ENCODE measurements around the gene MFN2. TPM values are rescaled to one million over a fixed set of nuclear protein-coding genes. Genes with fewer than 3 reads are reported as not detected.

Gene MFN2
- total and polyA plus RNA-seq, 9 donors, result 27.8 to 77.0 (median 55.8) TPM

DNA sequence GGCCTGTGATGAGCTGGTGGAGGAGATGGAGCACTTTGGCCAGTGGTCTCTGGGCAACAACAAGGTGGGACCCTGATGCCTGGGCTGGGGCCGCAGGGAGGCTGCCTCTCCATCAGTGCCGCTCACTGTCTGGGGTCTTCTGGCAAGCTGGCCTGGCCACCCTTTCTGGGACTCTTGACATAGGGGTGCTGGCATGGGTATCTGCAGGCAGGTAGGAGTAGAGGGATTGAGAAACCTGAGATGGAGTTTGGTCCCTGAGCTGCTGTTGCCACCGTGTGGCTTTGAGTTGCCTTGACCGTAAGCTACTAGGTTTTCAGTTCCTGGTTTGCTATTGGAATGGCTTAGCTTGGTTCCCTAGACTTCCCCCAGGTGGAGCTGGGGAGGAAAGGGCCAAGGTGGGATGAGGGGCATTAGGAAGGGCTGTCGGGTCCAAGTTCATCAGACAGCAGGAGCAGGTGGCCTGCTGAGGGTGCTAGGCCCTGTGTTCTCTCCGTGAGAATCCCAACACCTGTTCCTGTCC lies 13.2 kb upstream of the MFN2 start:
- no peaks in the 10 kb centered on the region for H3K4me1 ChIP-seq (ENCODE audit: insufficient read depth)
- 51 to 59% (median 52%) methylated on average over 6 of the region's 6 CpGs for WGBS, 3 donors
- intact Hi-C loops (cut with DNase I), result loop anchor here in 3 of 4 donors (5.0 to 10.0 kb wide), 2 partner anchors 122 to 130 kb away; partner anchors contain the start of gene NPPA (in 1 of the 3)
- no peaks in the 10 kb centered on the region for H3K27me3 ChIP-seq
- no peak overlapping the region for H3K27ac ChIP-seq
- H3K4me3 ChIP-seq, result no peak overlapping the region
- H3K36me3 ChIP-seq, result no peaks in the 10 kb centered on the region
- no peak for TF ChIP-seq POLR2A (IDR thresholded peaks at IDR 0.05)
- TF ChIP-seq CTCF (IDR thresholded peaks at IDR 0.05), result peak in 1 of 3 donors; percentile 11
- no peak for TF ChIP-seq EP300 (IDR thresholded peaks at IDR 0.05)
- DNase-seq, result peak in 3 of 5 donors; percentile 29 to 60 (median 33)
- no peaks in the 10 kb centered on the region for H3K9me3 ChIP-seq

- DNase-seq, result no peak
- intact Hi-C loops (cut with DNase I), result no loop called here
- TF ChIP-seq CTCF (IDR thresholded peaks at IDR 0.05), result no peak
- no peak for TF ChIP-seq POLR2A (IDR thresholded peaks at IDR 0.05)
- no peak for TF ChIP-seq EP300 (IDR thresholded peaks at IDR 0.05)
- Histone ChIP-seq H3K27me3 (no peaks in the 10 kb centered on the region), H3K36me3 (no peaks in the 10 kb centered on the region), H3K27ac (no peak overlapping the region), H3K4me1 (ENCODE audit: insufficient read depth) (no peaks in the 10 kb centered on the region), H3K4me3 (no peak overlapping the region), H3K9me3 (no peaks in the 10 kb centered on the region)
- 86 to 90% (median 88%) methylated on average over 14 to 17 of the region's 17 CpGs for WGBS, 3 donors
Measured at GRCh38 chr1:11970441-11971185, 9.6 kb upstream of the MFN2 start.

DNA sequence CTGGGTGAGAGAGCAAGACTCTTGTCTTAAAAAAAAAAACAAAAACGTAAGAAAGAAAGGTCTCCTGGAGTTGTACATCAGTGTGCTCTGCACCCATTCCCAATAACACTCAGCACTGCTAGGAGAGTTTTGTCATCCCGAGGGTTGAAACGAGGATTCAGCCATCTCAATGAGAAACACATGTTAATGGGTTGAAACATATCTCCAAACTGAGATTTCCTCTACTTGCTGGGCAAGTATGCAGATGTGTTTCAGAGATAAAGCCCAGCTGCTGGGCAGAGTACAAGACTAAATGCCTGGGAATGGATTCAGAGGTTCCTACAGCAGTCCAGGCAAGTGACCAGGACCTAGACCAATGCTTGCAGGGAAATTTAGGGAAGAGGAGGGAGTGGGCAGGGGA lies 2.6 kb upstream of the MFN2 start:
- Histone ChIP-seq H3K4me3 (no peak overlapping the region), H3K36me3 (no peaks in the 10 kb centered on the region), H3K9me3 (no peaks in the 10 kb centered on the region), H3K4me1 (ENCODE audit: insufficient read depth) (peaks cover 6% of the 10 kb centered on the region), H3K27ac (no peak overlapping the region), H3K27me3 (no peaks in the 10 kb centered on the region)
- TF ChIP-seq EP300 (IDR thresholded peaks at IDR 0.05) (no peak), CTCF (IDR thresholded peaks at IDR 0.05) (no peak), POLR2A (IDR thresholded peaks at IDR 0.05) (no peak)
- intact Hi-C loops (cut with DNase I), result no loop called here
- WGBS, 3 donors, result 43 to 55% (median 48%) methylated on average over 3 of the region's 3 CpGs
- no peak for DNase-seq

DNA sequence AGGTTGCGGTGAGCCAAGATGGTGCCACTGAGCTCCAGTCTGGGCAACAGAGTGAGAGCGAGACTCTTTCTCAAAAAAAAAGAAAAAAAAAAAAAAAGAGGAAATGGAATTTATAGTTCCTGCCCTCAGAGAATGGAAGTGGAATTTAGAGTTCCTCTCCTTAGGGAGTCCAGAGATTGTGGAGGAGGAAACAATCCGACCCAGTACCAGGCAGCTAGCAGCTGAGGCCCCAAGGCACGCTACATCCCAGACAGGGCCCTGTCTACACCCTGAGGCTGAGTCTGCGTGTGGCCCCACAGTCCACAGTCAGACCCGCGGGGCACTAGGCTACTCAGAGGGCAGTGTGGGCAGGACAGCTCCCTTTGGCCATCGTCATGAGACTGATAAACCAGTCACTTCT lies 1.9 kb upstream of the MFN2 start:
- Histone ChIP-seq H3K27me3 (no peaks in the 10 kb centered on the region), H3K27ac (no peak overlapping the region), H3K4me1 (ENCODE audit: insufficient read depth) (peaks cover 6% of the 10 kb centered on the region), H3K4me3 (no peak overlapping the region), H3K36me3 (no peaks in the 10 kb centered on the region), H3K9me3 (no peaks in the 10 kb centered on the region)
- intact Hi-C loops (cut with DNase I), result no loop called here
- no peak for DNase-seq
- TF ChIP-seq EP300 (IDR thresholded peaks at IDR 0.05) (no peak), POLR2A (IDR thresholded peaks at IDR 0.05) (no peak), CTCF (IDR thresholded peaks at IDR 0.05) (no peak)
- 65 to 70% (median 65%) methylated on average over 8 of the region's 8 CpGs for WGBS, 3 donors
